ENCODE data around the gene NOTCH1.
A peak's percentile ranks its signal among the peaks of the same experiment; 100 is the strongest.

NOTCH1 gene

GRCh38 chr9:136552117-136552703 lies 6.4 kb upstream of the NOTCH1 start:
- H3K4me3 ChIP-seq (ENCODE audit: low read length), result peak overlapping the region; percentile 77
- no peaks in the 10 kb centered on the region for H3K27me3 ChIP-seq (ENCODE audit: low read depth, low read length)
- peak overlapping the region; percentile 96 for H3K27ac ChIP-seq (ENCODE audit: low read length)
- H3K79me2 ChIP-seq (ENCODE audit: low read length), result no peaks in the 10 kb centered on the region
- peak overlapping the region; percentile 26; the same call in 1 of the 2 replicates for H2AFZ ChIP-seq (ENCODE audit: low read depth, low read length)
- TF ChIP-seq CTCF (IDR thresholded peaks at IDR 0.05; ENCODE audit: low read depth, low read length) (no peak), EZH2phosphoT487 (IDR thresholded peaks at IDR 0.05; ENCODE audit: low read depth) (no peak)
- H3K4me1 ChIP-seq (ENCODE audit: low read length), result peaks cover 53% of the 10 kb centered on the region
- peak overlapping the region; percentile 80 for H3K4me2 ChIP-seq (ENCODE audit: low read length)
- H4K20me1 ChIP-seq (ENCODE audit: insufficient read depth, low read length), result no peaks in the 10 kb centered on the region
- peak overlapping the region; percentile 74 for H3K9ac ChIP-seq (ENCODE audit: low read length)
- H3K9me3 ChIP-seq (ENCODE audit: insufficient read depth, low read length), result no peaks in the 10 kb centered on the region
- no peaks in the 10 kb centered on the region for H3K36me3 ChIP-seq (replicated peaks; ENCODE audit: low read depth, low read length)

GRCh38 chr9:136551401-136552116 lies 5.7 kb upstream of the NOTCH1 start:
- Histone ChIP-seq H3K4me1 (ENCODE audit: low read length) (peaks cover 59% of the 10 kb centered on the region), H3K79me2 (ENCODE audit: low read length) (no peaks in the 10 kb centered on the region), H3K9ac (ENCODE audit: low read length) (peak overlapping the region; percentile 74), H3K27ac (ENCODE audit: low read length) (peak overlapping the region; percentile 96), H2AFZ (ENCODE audit: low read depth, low read length) (no peak overlapping the region), H3K36me3 (replicated peaks; ENCODE audit: low read depth, low read length) (no peaks in the 10 kb centered on the region), H4K20me1 (ENCODE audit: insufficient read depth, low read length) (no peaks in the 10 kb centered on the region), H3K9me3 (ENCODE audit: insufficient read depth, low read length) (no peaks in the 10 kb centered on the region), H3K4me2 (ENCODE audit: low read length) (peak overlapping the region; percentile 80), H3K4me3 (ENCODE audit: low read length) (peak overlapping the region; percentile 77), H3K27me3 (ENCODE audit: low read depth, low read length) (no peaks in the 10 kb centered on the region)
- TF ChIP-seq CTCF (IDR thresholded peaks at IDR 0.05; ENCODE audit: low read depth, low read length) (no peak), EZH2phosphoT487 (IDR thresholded peaks at IDR 0.05; ENCODE audit: low read depth) (no peak)

GRCh38 chr9:136550439-136551289 lies 4.8 kb upstream of the NOTCH1 start:
- Histone ChIP-seq H4K20me1 (ENCODE audit: insufficient read depth, low read length) (no peaks in the 10 kb centered on the region), H3K36me3 (replicated peaks; ENCODE audit: low read depth, low read length) (no peaks in the 10 kb centered on the region), H3K4me3 (ENCODE audit: low read length) (peak overlapping the region; percentile 77), H3K4me2 (ENCODE audit: low read length) (peak overlapping the region; percentile 80), H3K4me1 (ENCODE audit: low read length) (peaks cover 60% of the 10 kb centered on the region), H3K27ac (ENCODE audit: low read length) (peak overlapping the region; percentile 96), H3K9me3 (ENCODE audit: insufficient read depth, low read length) (no peaks in the 10 kb centered on the region), H3K79me2 (ENCODE audit: low read length) (no peaks in the 10 kb centered on the region; the same call in 1 of the 2 replicates), H2AFZ (ENCODE audit: low read depth, low read length) (no peak overlapping the region), H3K9ac (ENCODE audit: low read length) (peak overlapping the region; percentile 74), H3K27me3 (ENCODE audit: low read depth, low read length) (no peaks in the 10 kb centered on the region)
- TF ChIP-seq CTCF (IDR thresholded peaks at IDR 0.05; ENCODE audit: low read depth, low read length), result no peak
- TF ChIP-seq EZH2phosphoT487 (IDR thresholded peaks at IDR 0.05; ENCODE audit: low read depth), result no peak
